Left renal cortex interstitium (tissue), 4 donors: Measurements from ENCODE around the gene PCIF1. TPM values are rescaled to one million over a fixed set of nuclear protein-coding genes. Genes with fewer than 3 reads are reported as not detected.
"Not testable (repeated sequence)": the region's sequence is repeated elsewhere in the genome, so short reads cannot be mapped to it uniquely, and the experiment has no call there.

ENCODE experiments used
- DNase-seq, 4 donors: peaks; one replicate each; pipeline ENCODE4 v3.0.0-alpha.2; 2013; ENCODE audit warnings: low read depth in 4 of 4, low spot score in 2 of 4, missing footprints in 1 of 4
- polyA plus RNA-seq, 4 donors: library from polyadenylated mRNA; unstranded; fragments of 120-200 nt; gene quantifications; one replicate each; pipeline ENCODE4 v1.2.1, GENCODE V29; 2013; ENCODE audit not compliant: insufficient read length in 4 of 4

Gene PCIF1
- polyA plus RNA-seq, 4 donors, result 43.3 to 57.8 (median 50.8) TPM

DNA sequence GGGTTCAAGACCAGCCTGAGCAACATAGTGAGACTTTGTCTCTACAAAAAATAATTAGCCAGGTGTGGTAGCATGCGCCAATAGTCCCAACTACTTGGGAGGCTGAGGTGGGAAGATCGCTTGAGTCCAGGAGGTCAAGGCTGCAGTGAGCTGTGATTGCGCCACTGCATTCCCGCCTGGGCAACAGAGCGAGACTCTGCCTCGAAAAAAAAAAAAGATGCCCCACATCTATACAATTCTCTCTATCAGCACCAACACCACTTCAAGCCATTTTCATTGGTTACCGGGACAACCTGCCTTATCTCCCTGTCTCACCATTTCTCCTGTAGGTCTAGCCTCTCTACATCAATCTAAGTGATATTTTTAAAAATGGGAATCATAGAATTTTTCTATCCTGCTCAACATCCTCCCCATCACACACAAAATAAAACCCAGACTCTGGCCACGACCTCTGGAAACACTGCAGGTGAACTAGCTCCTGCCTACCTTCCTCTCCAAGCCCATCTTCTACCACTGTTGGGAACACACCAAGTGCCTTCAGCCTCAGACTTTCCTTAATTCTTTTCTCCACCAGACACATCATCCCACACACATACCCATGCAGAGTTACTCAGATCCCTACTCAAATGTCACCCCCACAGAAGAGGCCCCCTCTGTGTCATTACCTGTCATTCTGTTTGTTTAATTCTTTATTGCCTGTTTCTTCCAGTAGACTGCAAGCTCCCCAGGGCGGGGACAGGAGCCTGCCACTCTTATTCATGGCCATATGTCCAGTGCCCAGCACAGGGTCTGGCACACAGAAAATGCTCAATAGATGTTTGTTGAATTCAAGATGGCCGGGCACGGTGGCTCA lies 12.9 kb upstream of the PCIF1 start:
- DNase-seq, result no peak

DNA sequence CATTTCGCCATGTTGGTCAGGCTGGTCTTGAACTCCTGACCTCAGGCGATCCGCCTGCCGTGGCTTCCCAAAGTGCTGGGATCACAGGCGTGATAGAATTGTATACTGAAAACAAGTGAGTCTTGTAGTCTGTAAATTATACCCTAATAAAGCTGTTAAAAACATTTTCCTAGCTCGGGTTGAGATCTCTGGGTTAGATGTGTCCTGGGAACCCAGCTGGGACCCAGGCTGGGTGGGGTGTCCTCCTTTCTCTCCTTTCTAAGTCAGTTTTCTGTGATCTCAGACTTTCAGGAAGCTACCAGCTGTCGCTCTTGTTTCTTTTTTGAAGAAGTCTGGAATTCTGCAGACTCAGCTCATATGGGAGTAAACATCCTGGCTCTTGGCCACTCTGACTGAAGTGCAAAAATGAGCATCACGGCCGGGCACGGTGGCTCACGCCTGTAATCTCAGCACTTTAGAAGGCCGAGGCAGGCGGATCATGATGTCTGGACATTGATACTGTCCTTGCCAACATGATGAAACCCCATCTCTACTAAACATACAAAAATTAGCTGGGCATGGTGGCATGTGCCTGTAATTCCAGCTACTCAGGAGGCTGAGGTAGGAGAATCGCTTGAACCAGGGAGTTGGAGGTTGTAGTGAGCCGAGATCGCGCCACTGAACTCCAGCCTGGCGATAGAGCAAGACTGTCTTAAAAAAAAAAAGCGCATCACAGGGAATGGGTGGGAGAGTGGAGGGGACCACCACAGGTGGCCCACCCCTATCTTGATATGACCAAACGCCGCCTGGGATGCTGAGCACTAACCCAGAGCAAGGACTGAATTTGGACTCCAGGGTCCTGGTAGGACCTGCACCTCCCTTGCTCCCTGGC lies 9.9 kb upstream of the PCIF1 start:
- peak in 1 of 4 donors; percentile 44 for DNase-seq

DNA sequence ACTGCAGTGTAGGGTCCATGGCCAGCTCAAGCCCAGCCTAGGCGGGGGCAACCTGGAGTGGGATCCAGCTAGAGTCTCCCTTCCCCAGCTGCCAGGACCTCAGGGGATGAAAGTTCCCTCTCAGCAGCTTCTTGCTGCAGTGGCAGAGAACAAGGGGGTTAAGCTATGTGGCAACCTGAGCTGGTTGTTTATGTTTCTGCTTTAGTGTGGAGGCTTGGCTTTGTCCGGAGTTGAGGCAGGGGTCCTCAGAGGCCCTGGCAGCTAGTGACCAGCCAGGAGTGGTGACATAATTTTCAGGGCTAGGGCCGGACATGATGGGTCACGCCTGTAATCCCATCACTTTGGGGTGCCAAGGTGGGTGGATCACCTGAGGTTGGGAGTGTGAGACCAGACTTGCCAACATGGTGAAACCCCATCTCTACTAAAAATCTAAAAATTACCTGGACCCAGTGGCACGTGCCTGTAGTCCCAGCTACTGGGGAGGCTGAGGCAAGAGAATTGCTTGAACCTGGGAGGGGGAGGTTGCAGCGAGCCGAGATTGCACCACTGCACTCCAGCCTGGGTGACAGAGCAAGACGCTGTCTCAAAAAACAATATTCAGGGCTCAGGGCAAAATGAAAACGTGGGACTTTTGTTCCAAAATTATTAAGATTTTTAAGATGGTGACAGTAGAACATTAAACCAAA lies 8.5 kb upstream of the PCIF1 start:
- DNase-seq, result no peak

DNA sequence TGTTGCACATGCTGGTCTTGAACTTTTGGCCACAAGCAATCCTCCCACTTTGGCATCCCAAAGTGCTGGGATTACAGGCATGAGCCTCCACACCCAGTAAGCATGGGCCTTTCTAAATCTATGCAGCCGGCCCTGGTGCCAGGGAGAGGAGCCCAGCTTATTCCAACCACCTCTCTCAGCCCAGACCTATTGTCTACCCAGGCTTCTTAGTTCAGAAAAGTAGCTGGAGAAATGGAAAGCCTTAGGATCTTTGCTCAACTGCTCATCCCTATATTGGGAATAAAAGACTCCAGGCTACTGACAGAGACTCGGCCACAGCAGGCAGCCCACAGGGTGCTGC lies 7.8 kb upstream of the PCIF1 start:
- no peak for DNase-seq

DNA sequence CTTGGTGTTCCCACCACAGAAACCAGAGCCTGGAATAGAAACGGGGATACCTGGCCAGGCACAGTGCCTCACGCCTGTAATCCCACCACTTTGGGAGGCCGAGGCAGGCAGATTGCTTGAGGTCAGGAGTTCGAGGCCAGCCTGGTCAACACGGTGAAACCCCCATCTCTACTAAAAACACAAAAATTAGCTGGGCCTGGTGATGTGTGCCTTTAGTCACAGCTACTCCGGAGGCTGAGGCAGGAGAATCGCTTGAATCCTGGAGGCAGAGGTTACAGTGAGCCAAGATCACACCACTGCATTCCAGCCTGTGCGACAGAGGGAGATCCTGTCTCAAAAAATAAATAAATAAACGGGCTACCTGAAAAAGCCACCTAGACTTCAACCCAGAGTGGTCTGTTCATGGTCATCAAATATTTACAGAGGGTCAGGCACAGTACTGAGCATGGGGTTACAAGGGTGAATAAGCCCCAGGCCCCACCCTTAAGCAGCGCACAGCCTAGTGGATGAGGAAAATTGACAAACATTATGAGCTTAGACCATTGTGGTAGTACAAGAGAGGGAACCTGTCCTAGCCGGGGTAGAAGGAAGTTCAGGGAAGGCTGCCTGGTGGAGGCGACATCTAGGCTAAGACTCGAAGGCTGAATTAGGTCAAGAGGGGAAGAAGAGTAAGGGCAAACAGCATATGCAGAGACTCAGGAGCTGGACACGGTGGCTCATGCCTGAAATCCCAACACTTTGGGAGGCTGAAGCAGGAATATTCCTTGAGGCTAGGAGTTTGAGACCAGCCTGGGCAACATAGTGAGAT lies 7.2 kb upstream of the PCIF1 start:
- DNase-seq, result no peak

DNA sequence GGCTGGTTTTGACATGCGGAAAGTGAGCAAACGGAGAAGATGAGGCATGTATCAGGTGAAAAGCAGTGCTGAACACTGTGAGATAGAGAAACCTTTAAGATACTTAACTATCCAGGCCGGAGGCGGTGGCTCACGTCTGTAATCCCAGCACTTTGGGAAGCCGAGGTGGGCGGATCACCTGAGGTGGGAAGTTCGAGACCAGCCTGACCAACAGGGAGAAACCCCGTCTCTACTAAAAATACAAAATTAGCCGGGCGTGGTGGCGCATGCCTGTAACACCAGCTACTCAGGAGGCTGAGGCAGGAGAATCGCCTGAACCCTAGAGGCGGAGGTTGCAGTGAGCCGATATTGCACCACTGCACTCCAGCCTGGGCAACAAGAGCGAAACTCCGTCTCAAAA lies 2.8 kb upstream of the PCIF1 start:
- not testable (repeated sequence) for DNase-seq

DNA sequence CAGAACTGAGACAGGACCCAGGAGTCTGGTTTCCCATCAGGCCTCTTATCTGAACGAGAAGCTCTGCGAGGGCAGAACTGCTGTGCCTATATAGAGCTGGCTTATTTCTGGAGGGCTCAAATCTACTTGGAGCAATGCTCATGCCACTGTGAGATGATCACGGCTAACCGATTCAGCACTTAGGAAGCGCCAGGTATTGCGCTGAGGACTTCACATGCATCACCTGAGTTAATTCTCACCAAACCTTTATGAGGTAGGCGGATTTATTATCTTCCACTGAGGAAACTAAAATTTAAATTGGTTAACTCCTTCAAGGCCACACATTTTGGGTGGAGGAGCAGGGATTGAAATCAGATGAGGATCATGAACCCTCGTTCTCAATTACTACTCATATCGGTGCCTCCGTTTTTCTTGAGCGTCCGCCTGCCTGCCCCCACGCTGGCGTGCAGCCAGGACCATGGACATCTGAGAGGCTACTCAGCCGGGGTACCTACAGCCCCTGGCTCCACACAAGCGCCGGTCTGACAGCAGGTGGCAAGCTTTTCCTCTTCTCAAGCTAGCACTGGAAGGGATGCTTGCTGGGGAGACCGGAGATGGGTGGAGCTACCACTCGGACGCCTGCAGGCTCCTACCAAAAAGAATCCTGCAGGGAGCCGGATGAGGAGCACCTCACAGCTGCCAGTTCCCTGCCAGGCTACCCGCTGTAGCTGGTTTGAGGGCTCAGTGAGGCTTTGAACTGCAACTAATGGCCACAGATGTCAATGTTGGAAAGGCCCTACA lies 1.0 kb upstream of the PCIF1 start:
- peak in 3 of 4 donors; percentile 52 to 66 (median 56) for DNase-seq

DNA sequence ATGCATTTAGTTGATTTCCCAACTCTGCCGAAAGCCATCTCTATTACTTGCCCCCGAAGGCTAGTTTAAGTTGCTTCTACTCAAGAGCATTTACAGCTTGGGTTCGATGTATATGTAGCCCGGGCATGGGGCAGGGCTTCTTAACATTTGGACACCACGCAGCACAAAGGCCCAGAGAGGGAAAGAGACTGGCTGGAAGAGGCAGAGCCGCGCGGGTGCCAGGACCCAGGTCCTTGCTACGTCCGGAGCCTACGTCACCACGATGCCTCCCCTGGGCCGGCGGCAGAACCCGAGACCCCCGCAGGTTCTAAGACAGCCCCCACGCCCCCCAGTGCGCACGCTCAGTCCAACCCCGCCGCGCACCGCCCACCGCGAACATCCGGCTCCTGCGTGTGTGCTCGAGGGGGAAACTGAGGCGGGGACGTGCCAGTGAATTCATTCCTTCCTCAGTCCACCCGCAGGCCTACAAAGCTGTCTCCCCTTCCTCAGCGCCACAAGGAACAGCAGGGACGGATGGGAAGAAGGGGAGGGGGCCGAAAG lies 367 bp upstream of the PCIF1 start:
- peak in 1 of 4 donors; percentile 75 for DNase-seq

DNA sequence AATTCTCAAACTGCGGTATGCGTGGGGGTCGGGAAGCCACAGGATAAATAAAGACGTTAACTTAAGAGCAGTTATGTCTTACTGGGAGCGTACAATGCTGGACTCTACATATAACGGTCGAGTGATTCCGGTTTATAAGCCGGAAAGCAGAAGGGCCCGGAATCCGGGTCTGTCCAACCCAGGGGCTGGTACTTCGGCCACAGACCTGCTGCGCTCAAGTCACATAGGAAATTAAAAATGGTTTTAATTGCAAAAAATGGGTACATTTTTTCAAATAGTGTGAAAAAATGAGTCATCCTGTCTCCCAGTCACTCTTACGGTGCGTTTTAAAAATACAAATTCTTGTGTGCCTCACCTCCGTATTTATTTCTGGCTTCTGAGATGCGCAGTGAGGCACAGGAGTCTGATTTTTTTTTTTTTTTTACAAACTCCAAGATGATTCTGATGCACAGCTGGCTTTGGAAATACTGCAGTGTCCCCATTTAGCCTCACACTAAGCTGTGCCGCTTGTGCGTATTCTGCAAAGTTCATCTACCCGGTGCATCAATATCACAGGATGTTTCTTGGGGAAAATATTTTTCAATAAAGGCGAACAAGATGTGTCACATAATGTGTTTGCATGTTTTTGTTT lies 1.0 kb downstream of the PCIF1 start:
- DNase-seq, result no peak

DNA sequence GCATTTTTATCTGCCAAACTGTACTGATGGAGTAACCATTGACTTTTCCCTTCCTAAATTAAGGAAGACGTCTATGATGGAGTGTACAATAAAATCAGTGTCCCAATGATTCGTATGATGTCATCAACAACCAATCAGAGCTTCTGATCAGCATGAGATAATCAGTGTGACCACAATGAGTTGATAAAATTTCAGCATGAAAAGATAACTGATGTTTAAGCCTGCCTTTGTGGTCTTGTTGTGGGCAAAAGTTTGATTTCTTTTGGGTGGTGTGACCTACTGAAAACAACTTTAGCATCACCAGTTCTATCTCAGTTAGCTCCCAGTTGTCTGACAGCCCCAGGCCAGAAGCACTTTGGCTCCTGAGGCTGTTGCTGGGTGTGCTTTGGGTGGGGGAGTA lies 3.3 kb downstream of the PCIF1 start:
- DNase-seq, result no peak

DNA sequence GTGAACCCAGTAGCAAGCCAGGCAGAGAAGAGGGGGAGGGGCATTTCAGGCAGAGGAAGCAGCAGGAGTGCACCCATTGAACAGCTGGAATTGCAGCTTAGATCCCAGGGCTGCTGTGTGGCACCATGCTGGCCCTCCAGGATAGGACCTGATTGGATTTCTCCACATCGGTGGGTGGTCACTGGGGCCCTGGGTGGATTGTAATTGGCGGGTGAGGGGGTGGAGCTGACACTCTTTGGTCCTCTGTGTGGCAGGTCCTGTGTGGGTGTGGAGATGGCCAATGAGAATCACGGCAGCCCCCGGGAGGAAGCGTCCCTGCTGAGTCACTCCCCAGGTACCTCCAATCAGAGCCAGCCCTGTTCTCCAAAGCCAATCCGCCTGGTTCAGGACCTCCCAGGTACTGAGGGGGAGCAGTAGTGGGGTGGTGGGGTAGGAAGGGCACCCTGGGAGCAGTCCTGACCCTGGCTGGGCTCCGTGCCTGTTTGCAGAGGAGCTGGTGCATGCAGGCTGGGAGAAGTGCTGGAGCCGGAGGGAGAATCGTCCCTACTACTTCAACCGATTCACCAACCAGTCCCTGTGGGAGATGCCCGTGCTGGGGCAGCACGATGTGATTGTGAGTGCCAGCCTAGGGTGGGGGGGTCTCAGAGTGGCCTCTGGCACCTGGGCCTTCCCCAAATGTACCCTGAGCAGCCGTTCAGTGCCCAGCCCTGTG lies 4.4 kb downstream of the PCIF1 start:
- no peak for DNase-seq

DNA sequence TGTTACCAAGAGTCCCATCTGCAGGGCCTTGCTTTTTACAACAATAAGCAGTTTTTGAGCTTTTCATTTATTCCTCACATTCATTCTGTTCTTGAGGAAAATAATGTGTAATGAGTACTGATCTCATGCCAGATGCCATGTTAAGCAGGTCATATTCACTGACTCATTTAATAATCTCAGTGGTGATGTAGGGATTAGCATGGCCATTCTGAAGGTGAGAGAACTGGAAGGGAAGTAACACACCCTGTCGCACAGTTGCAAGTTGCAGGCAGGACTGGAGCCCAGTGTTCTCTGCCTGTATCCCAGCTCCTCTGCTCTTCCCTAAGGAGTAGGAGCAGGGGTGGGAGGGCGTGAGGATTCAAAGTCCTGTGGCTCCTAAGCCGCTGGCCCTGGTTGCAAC lies 5.6 kb downstream of the PCIF1 start:
- DNase-seq, result no peak

DNA sequence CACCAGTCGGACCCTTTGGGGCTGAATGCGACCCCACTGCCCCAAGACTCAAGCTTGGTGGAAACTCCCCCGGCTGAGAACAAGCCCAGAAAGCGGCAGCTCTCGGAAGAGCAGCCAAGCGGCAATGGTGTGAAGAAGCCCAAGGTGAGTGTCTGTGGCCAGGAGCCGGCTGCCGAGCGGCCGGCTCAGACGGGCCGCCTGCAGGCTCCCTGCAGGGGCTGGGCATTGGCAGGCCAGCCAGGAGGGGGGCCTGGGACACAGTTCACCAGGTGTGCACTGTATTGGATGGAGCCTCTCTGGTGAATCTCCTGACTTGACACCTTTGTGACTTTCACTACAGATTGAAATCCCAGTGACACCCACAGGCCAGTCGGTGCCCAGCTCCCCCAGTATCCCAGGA lies 6.0 kb downstream of the PCIF1 start:
- DNase-seq, result no peak

DNA sequence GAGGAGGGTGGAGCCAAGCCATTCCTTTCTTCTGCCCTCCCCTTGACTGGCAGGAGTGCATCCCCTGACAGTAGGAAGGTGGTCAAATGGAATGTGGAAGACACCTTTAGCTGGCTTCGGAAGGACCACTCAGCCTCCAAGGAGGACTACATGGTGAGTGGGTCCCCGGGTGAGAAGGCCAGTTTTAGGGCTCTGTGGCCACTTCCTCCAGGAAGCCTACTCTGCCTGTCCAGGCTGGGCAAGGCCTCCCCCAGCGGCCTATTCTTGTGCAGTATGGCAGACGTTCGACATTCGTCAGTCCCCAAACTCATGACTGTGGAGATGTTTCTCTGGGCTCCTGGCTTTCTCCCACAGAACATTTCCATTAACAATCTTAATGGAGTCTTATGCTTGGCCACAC lies 9.1 kb downstream of the PCIF1 start:
- DNase-seq, result no peak

DNA sequence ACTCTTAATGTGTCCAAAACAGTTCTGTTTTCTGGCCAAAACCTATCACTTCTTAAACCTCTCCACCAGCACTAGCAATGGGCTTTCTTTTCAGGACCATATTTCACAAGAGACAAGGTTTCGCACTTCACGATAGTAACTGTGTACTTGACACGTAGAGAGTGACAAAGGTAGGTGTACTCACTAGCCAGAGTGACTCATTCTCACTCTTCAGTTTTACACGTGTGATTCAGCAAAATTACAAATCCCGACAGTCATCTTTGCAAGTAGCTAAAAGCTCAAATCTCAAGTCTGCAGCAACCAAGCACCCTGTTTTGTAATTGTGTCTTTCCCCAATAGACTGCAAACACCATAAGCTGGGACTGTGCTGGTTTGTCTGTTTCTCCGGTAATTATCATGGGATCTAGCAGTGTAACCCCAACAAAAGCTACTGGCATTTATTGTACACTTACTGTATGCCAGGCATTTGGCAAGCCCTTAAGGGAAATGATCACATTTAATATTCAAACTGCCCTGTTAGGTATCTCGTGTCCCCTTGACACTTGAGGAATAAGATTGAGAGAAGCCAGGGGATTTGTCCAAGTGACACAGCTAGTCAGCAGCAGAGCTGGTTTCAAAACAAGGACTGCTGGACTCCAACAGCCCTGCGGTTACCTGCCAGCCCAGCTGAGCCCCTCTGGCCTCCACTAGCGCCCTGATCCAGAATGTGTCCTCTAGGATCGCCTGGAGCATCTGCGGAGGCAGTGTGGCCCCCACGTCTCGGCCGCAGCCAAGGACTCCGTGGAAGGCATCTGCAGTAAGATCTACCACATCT lies 9.9 kb downstream of the PCIF1 start:
- DNase-seq, result no peak

DNA sequence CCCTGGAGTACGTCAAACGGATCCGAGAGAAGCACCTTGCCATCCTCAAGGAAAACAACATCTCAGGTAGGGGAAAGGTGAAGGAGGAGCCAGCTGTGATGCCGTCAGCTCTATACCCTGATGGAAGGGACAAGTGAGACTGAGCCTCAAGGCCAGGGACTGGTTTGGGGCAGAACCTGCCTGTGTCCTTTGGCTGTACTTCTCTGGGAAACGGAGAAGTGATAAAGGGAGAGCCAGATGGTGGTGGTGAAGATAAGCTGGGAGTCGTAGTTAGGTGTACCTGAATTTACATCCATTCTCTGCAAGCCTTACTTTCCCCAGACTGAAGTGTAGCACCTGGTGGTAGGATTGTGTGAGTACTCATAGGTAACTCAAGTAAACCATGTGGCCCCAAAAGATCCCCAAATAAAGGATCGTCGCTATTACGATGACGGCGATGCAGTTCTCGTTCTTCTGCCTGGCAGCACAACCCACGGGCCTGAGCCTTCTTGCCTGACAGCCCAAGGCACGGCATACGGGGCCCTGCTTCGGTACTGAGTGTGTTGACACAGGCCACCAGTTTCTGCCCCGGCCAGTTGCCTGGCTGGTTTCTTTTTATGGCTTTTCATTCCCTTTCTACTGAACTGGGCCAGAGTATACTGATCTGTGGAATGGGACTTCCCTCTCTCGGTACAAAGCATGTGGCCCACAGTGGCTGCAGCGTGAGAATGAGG lies 10.6 kb downstream of the PCIF1 start:
- DNase-seq, result no peak

DNA sequence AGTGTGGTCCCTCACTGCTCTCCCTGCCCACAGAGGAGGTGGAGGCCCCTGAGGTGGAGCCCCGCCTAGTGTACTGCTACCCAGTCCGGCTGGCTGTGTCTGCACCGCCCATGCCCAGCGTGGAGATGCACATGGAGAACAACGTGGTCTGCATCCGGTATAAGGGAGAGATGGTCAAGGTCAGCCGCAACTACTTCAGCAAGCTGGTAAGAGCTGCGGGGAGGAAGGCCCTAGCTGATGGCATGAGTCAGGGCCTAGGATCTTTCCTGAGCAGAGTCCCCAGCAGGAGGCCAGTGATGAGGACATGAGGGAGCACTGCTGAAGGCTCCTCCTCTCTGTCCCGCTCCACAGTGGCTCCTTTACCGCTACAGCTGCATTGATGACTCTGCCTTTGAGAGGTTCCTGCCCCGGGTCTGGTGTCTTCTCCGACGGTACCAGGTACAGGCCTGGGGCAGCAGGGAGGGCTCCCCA lies 11.2 kb downstream of the PCIF1 start:
- no peak for DNase-seq
